NCI-H510A (cell line): ENCODE results near the gene ERC2.
A peak's percentile ranks its signal among the peaks of the same experiment; 100 is the strongest.

Source experiments
- DNase-seq: peaks from one replicate; lab custom pipeline; 2025; lab: John Stamatoyannopoulos, UW

ERC2 gene

GRCh38 chr3:56468184-56469106 lies at the start of gene ERC2:
Gene ERC2 (minus strand): TSS chr3:56468467.
- peak; percentile 70 for DNase-seq

- DNase-seq: no peak
Measured at GRCh38 chr3:56502738-56503137, 34.5 kb upstream of the ERC2 start.

GRCh38 chr3:56496376-56496775 lies 28.1 kb upstream of the ERC2 start:
- peak; percentile 80 for DNase-seq

DNA sequence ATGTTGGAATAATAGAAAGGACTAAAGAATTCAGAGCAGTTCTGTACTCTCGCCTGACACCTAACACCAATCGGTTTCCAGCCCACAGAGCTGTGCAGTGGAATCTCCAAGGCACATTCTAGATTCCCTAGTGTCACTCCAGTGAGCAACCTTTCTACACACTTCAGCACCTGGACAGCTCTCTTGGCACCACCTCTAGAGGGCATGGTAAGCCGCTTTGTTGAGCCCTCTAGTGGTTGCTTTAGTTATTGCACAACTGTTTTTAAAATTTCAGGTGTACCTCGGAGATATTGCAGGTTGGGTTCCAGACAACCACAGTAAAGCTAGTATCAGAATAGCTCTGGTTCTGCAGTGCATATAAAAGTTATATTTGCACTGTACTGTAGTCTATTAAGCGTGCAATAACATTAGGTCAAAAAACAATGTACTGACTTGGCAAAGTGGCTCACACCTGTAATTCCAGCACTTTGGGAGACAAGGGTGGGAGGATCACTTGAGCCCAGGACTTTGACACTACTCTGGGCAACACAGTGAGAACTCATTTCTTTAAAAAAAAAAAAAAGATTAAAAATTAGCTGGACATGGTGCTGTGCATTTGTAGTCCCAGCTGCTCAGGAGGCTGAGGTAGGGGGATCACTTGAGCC lies 26.5 kb upstream of the ERC2 start:
- DNase-seq: peak; percentile 58

DNA sequence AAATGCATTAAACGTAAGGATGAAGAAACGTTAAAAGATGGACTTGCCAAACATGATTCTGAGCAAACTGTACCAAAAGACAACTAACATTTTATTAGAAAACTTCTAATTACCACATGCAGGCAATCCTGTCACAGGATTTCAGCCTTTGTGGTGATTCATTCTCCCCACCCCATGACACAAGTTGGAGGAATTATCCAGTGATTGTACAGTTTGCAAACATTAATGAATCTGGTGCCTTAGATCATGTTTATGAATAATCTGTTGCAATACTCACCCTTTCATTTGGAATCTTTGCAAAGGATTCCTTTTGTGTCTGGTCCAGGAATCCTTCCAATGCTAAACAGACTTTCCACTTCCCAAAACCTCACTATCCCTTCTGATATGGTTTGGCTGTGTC lies 23.3 kb upstream of the ERC2 start:
- no peak for DNase-seq

GRCh38 chr3:56488812-56489600 lies 20.7 kb upstream of the ERC2 start:
- no peak for DNase-seq

DNA sequence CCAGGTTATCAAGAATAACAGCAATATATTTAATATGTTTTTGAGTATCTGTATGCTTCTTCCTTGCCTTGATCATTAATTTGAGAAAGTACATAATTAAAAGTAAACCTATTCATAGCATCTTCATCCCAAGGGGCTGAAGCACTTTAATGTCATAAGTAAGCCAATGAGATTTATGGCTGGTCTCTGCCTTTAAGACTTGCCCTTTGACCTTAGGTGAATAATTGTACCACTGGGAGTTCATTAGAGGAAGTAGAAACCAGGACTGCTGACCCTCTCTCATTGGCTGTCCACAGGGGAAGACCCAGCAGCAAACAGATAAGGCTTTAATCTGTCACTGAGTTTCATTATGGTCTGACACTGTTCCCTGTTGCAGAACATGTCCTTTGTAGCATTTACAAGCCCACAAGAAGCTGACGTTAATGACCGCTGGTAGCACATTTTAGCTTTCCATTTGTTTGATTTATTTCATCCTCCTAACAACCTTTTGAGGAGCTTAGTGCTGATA lies 16.3 kb upstream of the ERC2 start:
- DNase-seq: no peak

GRCh38 chr3:56484122-56484521 lies 15.9 kb upstream of the ERC2 start:
- DNase-seq: no peak

- no peak for DNase-seq
Measured at GRCh38 chr3:56477646-56478045, 9.4 kb upstream of the ERC2 start.

DNA sequence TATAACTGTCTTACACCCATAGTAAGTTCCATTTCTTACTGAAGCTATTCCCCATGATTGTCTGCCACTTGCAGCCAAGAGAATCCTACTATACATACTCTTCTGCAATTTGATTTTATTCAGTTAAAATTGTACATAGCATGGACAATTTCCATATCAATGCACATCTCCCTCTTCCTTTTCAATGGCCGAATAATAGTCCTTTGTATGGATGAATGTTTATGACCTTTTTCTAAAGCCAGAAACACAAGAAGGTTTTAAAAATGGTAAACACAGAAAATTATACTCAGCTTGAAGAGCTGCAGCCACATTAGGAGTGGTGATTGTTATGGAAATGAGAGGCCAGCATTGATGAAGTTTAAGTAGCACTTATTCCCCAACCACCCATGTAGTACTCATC lies 8.5 kb upstream of the ERC2 start:
- no peak for DNase-seq

DNA sequence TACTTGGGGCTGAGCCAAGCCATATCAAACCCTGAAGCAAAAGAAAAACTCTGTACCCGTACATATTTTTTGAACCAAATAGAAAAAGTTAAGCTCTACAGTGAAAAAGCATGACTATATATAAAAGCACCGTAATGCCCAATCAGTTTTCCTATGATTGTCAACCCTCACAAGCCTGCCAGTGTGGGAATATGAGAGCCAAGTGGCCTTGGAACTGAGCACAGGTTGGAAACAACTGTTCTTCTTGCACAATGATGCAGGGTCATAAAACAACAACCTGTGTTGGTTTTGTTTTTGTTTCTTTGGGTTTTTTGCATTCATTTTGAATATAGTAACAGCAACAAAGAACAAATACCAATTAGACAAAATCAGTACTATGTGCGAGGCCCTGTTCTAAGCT lies 3.5 kb upstream of the ERC2 start:
- DNase-seq: no peak

DNA sequence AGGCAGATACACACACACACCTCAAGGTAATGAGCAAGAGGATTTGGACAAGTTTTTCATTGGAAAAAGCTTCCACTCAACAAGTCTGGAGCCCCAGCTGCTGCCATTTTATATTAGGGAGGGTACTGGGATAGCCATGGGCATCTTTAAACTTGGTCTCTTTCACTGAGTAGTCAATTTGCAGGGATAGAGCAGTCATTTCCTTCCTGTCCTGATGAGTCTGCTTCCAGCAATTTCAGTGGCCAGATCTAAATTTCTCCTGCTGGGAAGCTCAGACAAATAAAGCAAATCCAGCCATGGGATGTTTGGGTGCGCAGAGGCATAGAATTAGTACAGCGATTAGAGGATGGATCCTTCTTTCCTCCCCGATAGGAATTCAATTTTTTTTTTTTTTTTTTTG lies 874 bp upstream of the ERC2 start:
- DNase-seq: no peak

DNA sequence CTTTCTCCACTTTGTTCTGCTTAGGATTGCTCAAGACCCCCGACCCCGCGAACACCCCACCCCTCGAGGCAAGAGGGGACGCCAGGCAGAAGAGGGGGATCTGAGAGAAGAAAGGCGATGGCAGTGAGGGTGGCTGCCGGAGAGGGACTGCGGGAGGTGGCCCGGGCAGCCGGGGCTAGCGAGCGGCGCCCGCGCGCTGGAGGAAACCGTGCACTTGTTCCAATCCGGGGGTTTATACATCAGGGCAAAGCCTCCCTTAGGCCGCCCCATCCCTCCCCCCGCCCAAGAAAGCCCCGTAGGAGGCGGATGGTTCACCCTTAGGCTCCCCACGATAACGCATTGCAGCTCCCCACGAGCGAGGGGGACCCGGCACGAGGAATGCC lies 475 bp downstream of the ERC2 start:
- no peak for DNase-seq

DNA sequence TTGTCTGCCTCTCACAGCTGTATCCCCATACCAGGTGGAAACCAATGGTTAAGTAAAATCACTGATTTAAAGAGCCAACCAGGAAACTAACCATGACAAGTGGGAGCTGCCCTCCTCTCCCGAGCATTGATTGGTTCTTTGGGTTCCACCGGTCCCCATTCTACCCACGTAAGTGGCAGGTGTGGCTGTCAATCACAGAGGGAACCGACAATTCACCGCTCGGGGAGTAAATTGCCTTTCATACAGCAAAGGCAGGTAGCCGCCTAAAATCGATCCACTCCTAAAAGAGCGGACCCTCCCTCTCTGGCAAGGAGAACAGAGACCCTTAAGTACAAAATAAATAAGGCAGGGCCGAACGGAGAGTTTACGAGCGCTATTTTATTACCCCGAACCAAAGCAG lies 1.2 kb downstream of the ERC2 start:
- peak; percentile 77 for DNase-seq

- no peak for DNase-seq
Measured at GRCh38 chr3:56459719-56460118, 8.5 kb downstream of the ERC2 start.

GRCh38 chr3:56459104-56459496 lies 9.2 kb downstream of the ERC2 start:
- DNase-seq: no peak

DNA sequence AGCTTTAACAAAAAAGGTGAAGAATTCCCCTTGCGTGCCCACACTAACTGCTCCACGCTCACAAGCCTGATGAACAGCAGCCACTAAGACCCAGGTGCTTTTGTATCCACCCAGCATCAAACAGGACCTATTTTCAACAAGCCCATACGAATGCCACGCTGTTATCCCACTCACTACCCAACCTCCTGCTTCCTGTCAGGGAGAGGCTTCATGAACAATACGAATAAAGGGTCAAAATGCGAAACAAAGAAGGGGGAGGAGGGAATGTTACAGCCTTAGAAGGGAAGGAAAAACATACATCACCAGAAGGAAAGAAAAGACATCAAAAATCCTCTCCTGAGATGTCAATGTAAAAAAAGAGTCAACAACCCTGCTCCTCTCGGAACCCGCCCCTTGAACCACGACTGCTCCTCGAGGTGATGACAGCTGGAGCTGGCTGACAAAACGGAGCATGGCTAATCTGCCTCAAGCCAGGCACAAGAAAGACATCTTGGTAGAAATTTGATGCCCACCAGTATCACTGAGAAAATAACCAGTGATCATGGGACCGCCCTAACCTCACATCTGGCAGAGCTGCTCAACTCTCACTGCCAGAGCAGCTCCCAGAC lies 9.7 kb downstream of the ERC2 start:
- no peak for DNase-seq

- DNase-seq: no peak
Measured at GRCh38 chr3:56456117-56456516, 12.2 kb downstream of the ERC2 start.

GRCh38 chr3:56453011-56453410 lies 15.3 kb downstream of the ERC2 start:
- DNase-seq: no peak

DNA sequence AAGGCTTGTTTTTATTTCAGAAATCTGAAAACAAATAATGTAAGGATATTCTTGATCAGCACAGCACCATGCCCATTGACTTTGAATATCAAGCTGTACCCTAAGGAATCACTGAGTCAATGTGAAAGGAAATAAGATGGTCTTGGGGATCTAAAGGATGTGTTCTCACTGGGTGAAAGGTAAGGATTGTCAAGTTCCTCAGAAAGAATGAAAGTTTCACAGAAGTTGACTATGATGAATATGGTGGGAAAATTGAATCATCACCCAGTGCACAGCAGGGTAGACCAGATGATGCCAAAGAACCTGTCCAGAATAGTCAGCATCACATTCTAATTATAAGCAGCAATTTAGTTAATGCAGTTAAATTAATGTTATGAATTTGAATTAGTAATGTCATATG lies 16.2 kb downstream of the ERC2 start:
- no peak for DNase-seq

GRCh38 chr3:56443372-56443771 lies 24.9 kb downstream of the ERC2 start:
- DNase-seq: no peak

- DNase-seq: no peak
Measured at GRCh38 chr3:56428667-56429066, 39.6 kb downstream of the ERC2 start.
